ENCODE data around the gene IRAK4.

DNA sequence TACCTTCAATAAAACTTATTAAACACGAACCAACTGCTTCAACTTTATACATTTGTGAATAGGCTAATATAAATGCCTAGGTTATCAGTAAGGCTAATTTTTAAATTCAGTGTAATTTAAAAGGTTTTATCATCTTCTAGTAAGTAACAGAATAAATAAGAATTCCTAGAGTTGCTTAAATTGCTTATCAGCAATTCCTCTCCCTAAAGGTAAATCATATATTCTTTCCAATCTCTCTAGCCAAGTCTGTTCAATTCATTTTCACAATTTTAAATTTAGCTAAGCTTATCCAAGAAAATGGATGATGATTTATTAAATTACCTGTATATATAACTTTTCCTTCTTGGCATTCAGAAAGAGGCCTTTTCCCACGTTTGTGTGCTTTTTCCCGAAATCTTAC lies 4.7 kb upstream of the IRAK4 start:
- TF ChIP-seq GATA3 (IDR thresholded peaks at IDR 0.05; ENCODE audit: low read depth, low read length), result no peak
- TF ChIP-seq GATA2 (IDR thresholded peaks at IDR 0.05; ENCODE audit: low read depth, low read length), result no peak
